Measurements from ENCODE around the gene PLAU. TPM values are rescaled to one million over a fixed set of nuclear protein-coding genes. Genes with fewer than 3 reads are reported as not detected.

PLAU gene
- total RNA-seq, 1 donor from 2014 or later, result 112 TPM

- H3K4me3 Mint-ChIP-seq (ENCODE audit: unreplicated experiment), result peak overlapping the region; percentile 53
- peak overlapping the region; percentile 97 for H3K27ac Mint-ChIP-seq (ENCODE audit: unreplicated experiment)
- no peaks in the 10 kb centered on the region for H3K9me3 Mint-ChIP-seq (ENCODE audit: unreplicated experiment)
- peaks cover 40% of the 10 kb centered on the region for H3K4me1 Mint-ChIP-seq (ENCODE audit: unreplicated experiment)
- no peak for TF ChIP-seq CTCF (IDR thresholded peaks at IDR 0.05)
- DNase-seq (ENCODE audit: extremely low spot score, unreplicated experiment), result peak; percentile 96
- H3K36me3 Mint-ChIP-seq (ENCODE audit: unreplicated experiment), result no peaks in the 10 kb centered on the region
- no peaks in the 10 kb centered on the region for H3K27me3 Mint-ChIP-seq (ENCODE audit: unreplicated experiment)
Measured at GRCh38 chr10:73965890-73966768, 55.2 kb downstream of the PLAU start.

GRCh38 chr10:73967022-73967429, 56.1 kb downstream of the PLAU start:
- DNase-seq (ENCODE audit: extremely low spot score, unreplicated experiment), result no peak
- Mint-ChIP-seq H3K36me3 (ENCODE audit: unreplicated experiment) (no peaks in the 10 kb centered on the region), H3K4me1 (ENCODE audit: unreplicated experiment) (peaks cover 45% of the 10 kb centered on the region), H3K4me3 (ENCODE audit: unreplicated experiment) (no peak overlapping the region), H3K27me3 (ENCODE audit: unreplicated experiment) (no peaks in the 10 kb centered on the region), H3K27ac (ENCODE audit: unreplicated experiment) (peak overlapping the region; percentile 97), H3K9me3 (ENCODE audit: unreplicated experiment) (no peaks in the 10 kb centered on the region)
- TF ChIP-seq CTCF (IDR thresholded peaks at IDR 0.05), result no peak

Other genes starting within 250 kb of the PLAU start
- gene AGAP5, start 213.0 kb upstream of the PLAU start, total RNA-seq, result 5.9 and 8.1 TPM in 2 replicates
- gene SEC24C, start 166.8 kb upstream of the PLAU start, total RNA-seq, result 64.1 and 64.2 TPM in 2 replicates
- gene CHCHD1, start 129.1 kb upstream of the PLAU start, total RNA-seq, result 19.9 and 22.3 TPM in 2 replicates
- 164 and 186 TPM in 2 replicates for gene ZSWIM8, start 125.5 kb upstream of the PLAU start, total RNA-seq
- gene NDST2, start 99.5 kb upstream of the PLAU start, total RNA-seq, result 32.2 and 39.1 TPM in 2 replicates
- 37.6 and 38.2 TPM in 2 replicates for gene CAMK2G, start 36.6 kb upstream of the PLAU start, total RNA-seq
- gene VCL, start 87.0 kb downstream of the PLAU start, total RNA-seq, result 338 and 340 TPM in 2 replicates
- 39.6 and 41.7 TPM in 2 replicates for gene AP3M1, start 239.7 kb downstream of the PLAU start, total RNA-seq
- gene ADK, start 240.1 kb downstream of the PLAU start, total RNA-seq, result 47.0 and 50.0 TPM in 2 replicates